Peyer's patch (tissue), 4 donors: Measurements from ENCODE around the gene FUBP3.

Source experiments
- CTCF ChIP-seq, 6 experiments: fragments of 450-650 bp in 4 of 6; fragments of 200-600 bp in 2 of 6; sonication (generic) in 1 of 6; IDR thresholded peaks; one replicate each; pipeline ENCODE4 v1.5.1; 2017 to 2019; ENCODE audit warnings: antibody characterized with exemption in 6 of 6, mild to moderate bottlenecking in 3 of 6, moderate library complexity in 1 of 6
- POLR2A ChIP-seq, 2 donors: fragments of 450-650 bp; IDR thresholded peaks; one replicate each; pipeline ENCODE4 v1.5.1; 2017; ENCODE audit warnings: antibody characterized with exemption in 2 of 2, mild to moderate bottlenecking in 2 of 2, moderate library complexity in 2 of 2

- TF ChIP-seq CTCF (IDR thresholded peaks at IDR 0.05) (no peak), POLR2A (IDR thresholded peaks at IDR 0.05) (no peak)
These were observed 56.6 kb downstream of the FUBP3 start for GRCh38 chr9:130635721-130636647.
